Neural progenitor cell (in vitro differentiated cells): ENCODE results near the gene DLG2. TPM values are rescaled to one million over a fixed set of nuclear protein-coding genes. Genes with fewer than 3 reads are reported as not detected.

Experiments used
- DNase-seq: peaks from one replicate; pipeline ENCODE4 v3.0.0-alpha.2; 2016; ENCODE audit warnings: low spot score
- H2AFZ ChIP-seq: fragments of 200-600 bp; sonication (generic); replicated peaks from 2 replicates; pipeline ENCODE4 v1.6.1; 2016; ENCODE audit warnings: antibody characterized with exemption
- H3F3A ChIP-seq: fragments of 200-600 bp; sonication (generic); 2 replicates; pipeline ENCODE4 v1.6.1; 2016; ENCODE audit warnings: antibody characterized with exemption, low read depth
- H3K27ac ChIP-seq: fragments of 200-600 bp; sonication (generic); 2 replicates; pipeline ENCODE4 v1.5.1; 2016; ENCODE audit warnings: mild to moderate bottlenecking
- H3K27me3 ChIP-seq: fragments of 200-600 bp; sonication (generic); 2 replicates; pipeline ENCODE4 v1.6.1; 2016; ENCODE audit warnings: mild to moderate bottlenecking, moderate library complexity
- H3K36me3 ChIP-seq: fragments of 200-600 bp; sonication (generic); 2 replicates; pipeline ENCODE4 v1.5.1; 2016
- H3K4me1 ChIP-seq: fragments of 200-600 bp; sonication (generic); 2 replicates; pipeline ENCODE4 v1.6.1; 2016; ENCODE audit warnings: mixed run types
- H3K4me2 ChIP-seq: fragments of 200-600 bp; sonication (generic); 2 replicates; pipeline ENCODE4 v1.6.1; 2016
- H3K4me3 ChIP-seq: fragments of 200-600 bp; sonication (generic); 2 replicates; pipeline ENCODE4 v1.5.1; 2016
- H3K79me2 ChIP-seq: fragments of 200-600 bp; sonication (generic); 2 replicates; pipeline ENCODE4 v1.6.1; 2016; ENCODE audit warnings: low read depth
- H3K9ac ChIP-seq: fragments of 200-600 bp; sonication (generic); 2 replicates; pipeline ENCODE4 v1.6.1; 2016
- H3K9me3 ChIP-seq: fragments of 200-600 bp; sonication (generic); 2 replicates; pipeline ENCODE4 v1.5.1; 2016; ENCODE audit warnings: low read depth
- H4K20me1 ChIP-seq: fragments of 200-600 bp; sonication (generic); 2 replicates; pipeline ENCODE4 v1.6.1; 2016; ENCODE audit warnings: low read depth
- H3K27ac Mint-ChIP-seq: 3 replicates; pipeline ENCODE4 v1.8.0; 2021; ENCODE audit warnings: mixed read lengths
- H3K27me3 Mint-ChIP-seq: 2 replicates; pipeline ENCODE4 v1.8.0; 2022; ENCODE audit warnings: low read depth, mild to moderate bottlenecking, inconsistent platforms, moderate library complexity, mixed read lengths; ENCODE audit not compliant: insufficient read depth
- H3K36me3 Mint-ChIP-seq: 3 replicates; pipeline ENCODE4 v1.8.0; 2021; ENCODE audit warnings: mixed read lengths
- H3K4me1 Mint-ChIP-seq: 3 replicates; pipeline ENCODE4 v1.8.0; 2021; ENCODE audit warnings: mixed read lengths
- H3K4me3 Mint-ChIP-seq: 3 replicates; pipeline ENCODE4 v1.8.0; 2021; ENCODE audit warnings: mild to moderate bottlenecking, moderate library complexity, mixed read lengths
- H3K9me3 Mint-ChIP-seq: 3 replicates; pipeline ENCODE4 v1.8.0; 2020; ENCODE audit warnings: mixed read lengths
- EZH2 ChIP-seq: fragments of 200-600 bp; sonication (generic); IDR thresholded peaks from 2 replicates; pipeline ENCODE4 v1.6.1; 2017; ENCODE audit warnings: antibody characterized with exemption, mild to moderate bottlenecking, moderate library complexity
- EZH2phosphoT487 ChIP-seq: fragments of 200-600 bp; sonication (generic); IDR thresholded peaks from 2 replicates; pipeline ENCODE4 v1.6.1; 2017; ENCODE audit warnings: antibody characterized with exemption
- total RNA-seq: library from RNA; depleted of rRNA; stranded (reverse); fragments of >200 nt; gene quantifications from 2 replicates; pipeline ENCODE4 v1.2.3, GENCODE V29; 2015; ENCODE audit warnings: low replicate concordance
- TF ChIP-seq, protein P1 (sequence below): fragments of 200-600 bp; sonication (generic); IDR thresholded peaks from 2 replicates; pipeline ENCODE4 v1.5.1; 2017; ENCODE audit warnings: antibody characterized with exemption, mild to moderate bottlenecking

The DLG2 gene
- total RNA-seq, 1 donor from 2014 or later, result 7.5 TPM

DNA sequence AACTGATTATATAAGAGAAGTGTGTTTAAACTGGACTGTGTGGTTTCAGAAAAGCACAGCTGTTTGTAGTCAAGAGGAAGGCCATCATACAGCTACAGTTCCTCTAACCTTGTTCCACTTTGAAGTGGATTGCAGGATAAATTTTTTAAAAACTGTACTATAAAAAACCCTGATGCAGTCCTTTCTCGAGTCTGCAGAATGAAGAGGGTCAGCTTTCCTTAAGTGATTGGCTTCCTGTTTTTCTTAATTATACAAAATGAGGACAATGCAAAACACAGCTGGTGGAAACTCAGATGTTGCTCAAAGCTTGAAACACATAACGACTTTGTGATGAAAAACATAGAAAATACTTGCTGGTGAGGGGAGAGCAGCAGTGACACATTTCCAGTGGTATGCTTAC, 1060.5 kb downstream of the DLG2 start:
- Histone ChIP-seq H3K27me3 (no peaks in the 10 kb centered on the region), H3F3A (peaks cover 6% of the 10 kb centered on the region), H3K36me3 (no peaks in the 10 kb centered on the region), H3K27ac (no peak overlapping the region), H3K4me3 (no peak overlapping the region), H4K20me1 (no peaks in the 10 kb centered on the region), H2AFZ (no peak overlapping the region), H3K4me1 (peaks cover 6% of the 10 kb centered on the region), H3K4me2 (no peak overlapping the region), H3K9ac (no peak overlapping the region), H3K9me3 (no peaks in the 10 kb centered on the region), H3K79me2 (no peaks in the 10 kb centered on the region)
- H3K4me3 Mint-ChIP-seq, result no peak overlapping the region
- H3K27me3 Mint-ChIP-seq, result no peaks in the 10 kb centered on the region
- no peaks in the 10 kb centered on the region for H3K4me1 Mint-ChIP-seq
- no peak for DNase-seq
- H3K27ac Mint-ChIP-seq, result no peak overlapping the region
- no peaks in the 10 kb centered on the region for H3K36me3 Mint-ChIP-seq
- TF ChIP-seq EZH2phosphoT487, result no peak
- no peak for TF ChIP-seq EZH2
- TF ChIP-seq, protein P1, sequence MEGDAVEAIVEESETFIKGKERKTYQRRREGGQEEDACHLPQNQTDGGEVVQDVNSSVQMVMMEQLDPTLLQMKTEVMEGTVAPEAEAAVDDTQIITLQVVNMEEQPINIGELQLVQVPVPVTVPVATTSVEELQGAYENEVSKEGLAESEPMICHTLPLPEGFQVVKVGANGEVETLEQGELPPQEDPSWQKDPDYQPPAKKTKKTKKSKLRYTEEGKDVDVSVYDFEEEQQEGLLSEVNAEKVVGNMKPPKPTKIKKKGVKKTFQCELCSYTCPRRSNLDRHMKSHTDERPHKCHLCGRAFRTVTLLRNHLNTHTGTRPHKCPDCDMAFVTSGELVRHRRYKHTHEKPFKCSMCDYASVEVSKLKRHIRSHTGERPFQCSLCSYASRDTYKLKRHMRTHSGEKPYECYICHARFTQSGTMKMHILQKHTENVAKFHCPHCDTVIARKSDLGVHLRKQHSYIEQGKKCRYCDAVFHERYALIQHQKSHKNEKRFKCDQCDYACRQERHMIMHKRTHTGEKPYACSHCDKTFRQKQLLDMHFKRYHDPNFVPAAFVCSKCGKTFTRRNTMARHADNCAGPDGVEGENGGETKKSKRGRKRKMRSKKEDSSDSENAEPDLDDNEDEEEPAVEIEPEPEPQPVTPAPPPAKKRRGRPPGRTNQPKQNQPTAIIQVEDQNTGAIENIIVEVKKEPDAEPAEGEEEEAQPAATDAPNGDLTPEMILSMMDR, result no peak
- H3K9me3 Mint-ChIP-seq, result no peaks in the 10 kb centered on the region

DNA sequence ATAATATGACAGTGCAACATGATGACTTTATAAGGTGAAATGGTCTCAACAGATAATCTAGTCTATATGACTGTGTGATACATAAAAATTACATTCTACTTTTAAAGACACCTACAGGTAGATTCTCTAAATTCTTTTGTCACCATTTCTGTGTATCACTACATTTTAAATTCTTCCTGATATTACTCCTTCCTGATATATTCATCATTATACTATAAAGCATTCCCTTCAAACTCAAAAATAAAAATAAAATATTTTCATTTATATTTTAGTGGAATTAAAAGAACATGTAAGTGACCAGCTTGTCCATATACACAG, 1062.3 kb downstream of the DLG2 start:
- Histone ChIP-seq H3K9me3 (no peaks in the 10 kb centered on the region), H3K4me3 (no peak overlapping the region), H3F3A (peaks cover 6% of the 10 kb centered on the region), H3K36me3 (no peaks in the 10 kb centered on the region), H3K27ac (no peak overlapping the region), H3K9ac (no peak overlapping the region), H3K79me2 (no peaks in the 10 kb centered on the region), H3K4me2 (no peak overlapping the region), H4K20me1 (no peaks in the 10 kb centered on the region), H2AFZ (no peak overlapping the region), H3K27me3 (no peaks in the 10 kb centered on the region), H3K4me1 (peaks cover 6% of the 10 kb centered on the region)
- Mint-ChIP-seq H3K9me3 (no peaks in the 10 kb centered on the region), H3K4me1 (no peaks in the 10 kb centered on the region), H3K4me3 (no peak overlapping the region), H3K27me3 (no peaks in the 10 kb centered on the region), H3K36me3 (no peaks in the 10 kb centered on the region), H3K27ac (no peak overlapping the region)
- no peak for DNase-seq
- TF ChIP-seq EZH2phosphoT487 (no peak), EZH2 (no peak)
- TF ChIP-seq, protein P1, result no peak

DNA sequence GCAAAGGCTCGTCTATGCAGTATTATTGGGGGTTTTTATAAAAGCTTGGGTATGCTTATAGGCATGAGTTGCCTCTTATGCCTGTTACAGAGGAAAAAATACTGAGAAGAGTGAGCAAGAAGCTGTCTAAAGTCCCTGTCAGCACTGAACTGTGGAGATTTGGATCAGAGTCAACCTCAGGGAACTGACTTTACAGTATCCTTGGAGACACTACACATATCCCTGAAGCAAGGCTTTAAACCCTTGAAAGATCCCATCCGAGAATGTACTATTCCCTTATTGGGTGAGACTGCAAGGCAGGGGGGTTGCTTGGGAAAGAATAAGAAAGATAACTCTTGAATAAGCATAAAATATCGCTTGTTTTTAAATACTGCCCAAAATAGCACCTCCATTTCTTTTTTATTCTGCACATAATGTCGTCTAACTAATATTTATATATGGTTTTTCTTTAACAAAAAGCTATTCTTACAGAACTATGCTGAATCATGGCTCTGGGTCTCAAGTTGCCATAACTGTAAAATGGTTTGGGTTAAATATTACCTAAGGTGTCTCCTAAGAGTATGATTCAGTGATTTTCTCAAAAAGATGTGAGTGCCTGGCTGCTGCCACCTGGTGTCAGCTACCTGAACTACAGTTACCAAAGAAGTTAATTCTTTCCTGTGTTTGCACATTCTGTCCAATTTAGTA, 1062.8 kb downstream of the DLG2 start:
- Mint-ChIP-seq H3K4me1 (no peaks in the 10 kb centered on the region), H3K4me3 (no peak overlapping the region), H3K36me3 (no peaks in the 10 kb centered on the region), H3K27me3 (no peaks in the 10 kb centered on the region), H3K27ac (no peak overlapping the region), H3K9me3 (no peaks in the 10 kb centered on the region)
- H3F3A ChIP-seq, result peaks cover 6% of the 10 kb centered on the region
- no peaks in the 10 kb centered on the region for H3K9me3 ChIP-seq
- H3K79me2 ChIP-seq, result no peaks in the 10 kb centered on the region
- no peak overlapping the region for H3K4me2 ChIP-seq
- H3K4me3 ChIP-seq, result no peak overlapping the region
- peak; percentile 24 for DNase-seq
- TF ChIP-seq EZH2phosphoT487, result no peak
- TF ChIP-seq, protein P1, result peak; percentile 95
- H3K27me3 ChIP-seq, result no peaks in the 10 kb centered on the region
- no peaks in the 10 kb centered on the region for H4K20me1 ChIP-seq
- H3K4me1 ChIP-seq, result peaks cover 6% of the 10 kb centered on the region
- H3K9ac ChIP-seq, result no peak overlapping the region
- H2AFZ ChIP-seq, result no peak overlapping the region
- H3K27ac ChIP-seq, result no peak overlapping the region
- no peaks in the 10 kb centered on the region for H3K36me3 ChIP-seq
